Amniotic stem cell (primary cell): ENCODE measurements around the gene FHDC1.
A peak's percentile ranks its signal among the peaks of the same experiment; 100 is the strongest.

ENCODE experiments used
- DNase-seq: peaks from one replicate; lab custom pipeline; 2025; lab: John Stamatoyannopoulos, UW

The FHDC1 gene

DNA sequence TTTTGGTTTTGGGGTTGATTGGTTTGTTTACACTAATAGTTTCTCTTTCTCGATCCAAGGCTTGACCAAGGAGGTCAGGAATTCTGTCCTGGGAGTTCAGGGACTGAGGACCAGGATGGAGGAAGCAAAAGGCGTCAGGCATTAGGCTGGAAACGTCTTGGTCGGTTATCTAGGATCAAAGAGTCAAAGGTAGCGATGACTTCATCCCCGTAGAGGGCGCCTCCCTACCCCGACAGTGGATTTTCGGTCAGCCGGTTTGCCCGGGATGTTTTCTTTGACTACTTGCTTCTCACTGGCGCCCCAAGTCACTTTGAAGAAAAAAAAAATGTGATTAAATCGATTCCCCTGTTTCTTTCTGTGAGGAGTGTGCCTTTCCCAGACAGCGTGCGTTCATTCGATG lies 980 bp upstream of the FHDC1 start:
- DNase-seq = no peak

DNA sequence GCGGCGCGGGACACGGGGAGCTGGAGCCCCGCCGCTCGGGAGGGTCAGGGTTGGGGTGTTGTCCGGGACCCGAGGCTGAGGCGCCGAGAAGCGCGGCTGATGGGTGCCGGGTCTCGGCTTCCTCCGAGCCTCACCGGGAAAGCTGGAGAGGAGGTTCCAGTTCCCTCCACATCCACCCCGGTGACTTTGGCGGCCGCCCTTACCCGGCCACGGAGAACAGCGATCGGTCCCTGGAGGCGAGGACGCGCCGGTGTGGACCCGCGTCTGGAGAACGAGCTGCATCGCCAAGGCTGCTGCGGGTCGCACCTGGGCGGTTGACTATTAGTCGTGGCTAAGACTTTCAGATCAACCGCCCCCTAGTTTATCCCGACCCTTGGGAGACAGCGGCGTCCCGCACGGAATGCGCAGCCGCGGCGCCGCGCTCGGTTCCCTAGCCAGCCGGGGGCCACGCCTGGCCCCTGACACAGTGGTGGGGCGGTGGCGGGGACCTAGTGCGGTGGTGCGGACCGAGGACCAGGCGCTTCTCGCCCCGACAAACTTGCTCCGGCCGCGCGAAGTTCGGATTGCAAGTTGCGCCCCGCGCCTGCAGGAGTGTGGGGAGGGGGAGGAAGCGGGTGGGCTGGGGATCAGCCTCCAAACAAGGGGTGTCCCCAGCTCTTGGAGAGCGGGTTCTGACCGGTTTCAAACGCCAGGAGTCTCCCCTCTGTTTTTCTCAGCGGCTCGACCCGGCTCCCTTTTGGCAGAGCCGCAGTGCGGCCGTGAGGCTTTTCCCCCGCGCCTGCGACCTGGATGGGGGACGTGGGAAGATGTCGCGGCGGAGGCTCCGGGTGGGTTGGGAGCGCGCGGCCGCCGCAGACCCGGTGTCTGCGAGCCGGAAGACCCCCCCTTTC lies 568 bp downstream of the FHDC1 start:
- DNase-seq = no peak

DNA sequence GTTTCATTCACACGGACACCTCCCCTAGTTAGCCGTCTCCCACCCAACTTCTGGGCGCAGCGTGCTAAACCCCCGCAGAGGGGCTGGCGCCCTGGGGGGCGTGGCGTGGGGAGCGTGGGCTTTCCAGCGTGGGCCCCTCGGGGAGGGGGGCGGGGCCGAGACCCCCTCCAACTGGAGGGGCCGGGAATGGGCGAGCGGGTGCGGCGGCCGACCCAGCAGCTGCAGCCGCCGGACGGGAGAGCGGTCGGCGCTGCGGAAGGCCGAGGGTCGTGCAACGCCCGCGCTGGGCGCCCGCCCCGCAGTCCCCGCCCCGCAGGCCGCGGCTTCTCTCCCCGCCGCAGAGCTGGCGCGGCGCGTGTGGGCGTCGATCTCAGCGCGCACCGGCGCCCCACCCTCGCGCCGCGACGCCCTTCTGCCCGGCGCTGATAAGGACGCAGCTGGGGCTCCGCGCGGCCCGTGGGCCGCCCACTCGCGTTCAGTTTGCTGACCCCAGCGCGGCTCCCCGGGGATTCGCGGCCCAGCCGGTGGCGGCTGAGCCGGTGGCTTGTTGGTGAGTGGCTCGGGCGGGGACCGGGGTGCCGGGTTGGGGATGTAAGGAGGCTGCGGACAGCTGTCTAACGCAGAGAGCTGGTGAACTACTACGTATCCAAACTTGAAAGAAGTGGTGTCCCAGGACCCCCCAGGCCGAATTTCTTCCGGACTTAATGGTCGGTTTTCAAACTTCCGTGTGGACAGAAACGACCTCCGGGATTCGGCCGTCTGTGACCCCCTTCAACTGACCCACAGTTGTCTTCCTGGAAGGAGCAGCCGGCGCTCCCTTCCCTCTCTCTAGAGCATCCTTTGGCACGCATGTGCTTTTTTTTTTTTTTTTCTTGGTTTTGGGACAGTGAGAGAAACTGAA lies 1.5 kb downstream of the FHDC1 start:
- DNase-seq = no peak

DNA sequence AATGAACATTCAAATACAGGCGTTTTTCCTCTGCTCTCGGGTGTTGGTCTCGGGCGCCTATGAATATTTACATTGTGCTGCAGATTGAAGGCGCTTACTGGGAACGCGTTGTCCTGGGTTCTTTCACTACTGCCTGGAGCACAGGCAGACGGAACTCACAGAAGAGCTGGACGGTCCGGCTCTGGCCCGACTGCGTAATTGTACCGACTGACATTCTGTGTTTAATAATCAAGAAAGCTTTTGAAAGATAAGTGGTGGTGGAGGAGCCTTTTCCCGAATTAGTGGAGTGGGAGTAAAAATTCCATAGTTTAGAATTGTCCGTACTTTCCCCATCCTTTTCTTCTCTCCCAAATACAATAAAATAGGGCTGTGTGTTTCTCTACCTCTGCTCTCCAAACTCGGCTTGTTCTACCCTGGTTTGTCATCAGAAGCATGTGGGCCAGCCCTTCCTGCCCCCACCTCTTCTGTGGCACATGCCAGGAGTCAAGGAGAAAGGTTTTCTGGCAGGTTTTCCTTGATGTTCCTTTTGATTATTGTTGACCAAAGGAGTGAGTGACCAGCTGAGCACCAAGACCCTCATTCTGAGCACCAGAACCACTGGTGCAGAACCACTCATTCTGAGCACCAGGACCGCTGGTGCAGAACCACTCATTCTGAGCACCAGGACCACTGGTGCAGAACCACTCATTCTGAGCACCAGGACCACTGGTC lies 2.3 kb downstream of the FHDC1 start:
- DNase-seq = no peak

DNA sequence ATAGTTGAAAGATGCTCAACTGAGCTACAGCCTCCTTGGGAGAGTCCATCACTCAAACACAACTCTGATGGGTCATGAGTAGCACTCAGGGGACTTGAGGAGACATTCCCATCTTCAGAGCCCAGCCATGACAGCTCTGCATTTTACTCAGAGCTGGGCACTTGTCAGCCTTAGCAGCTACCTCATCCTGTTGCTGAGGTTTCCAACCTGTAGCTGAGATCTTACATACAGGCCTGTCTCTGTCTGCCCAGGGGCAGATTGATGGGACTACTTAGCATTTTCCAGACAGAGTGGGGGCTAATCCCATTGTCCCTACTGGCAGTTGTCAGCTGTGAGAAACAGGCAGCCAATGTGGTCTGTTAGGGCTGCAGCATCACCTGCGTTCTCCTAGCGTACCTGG lies 3.5 kb downstream of the FHDC1 start:
- no peak for DNase-seq

DNA sequence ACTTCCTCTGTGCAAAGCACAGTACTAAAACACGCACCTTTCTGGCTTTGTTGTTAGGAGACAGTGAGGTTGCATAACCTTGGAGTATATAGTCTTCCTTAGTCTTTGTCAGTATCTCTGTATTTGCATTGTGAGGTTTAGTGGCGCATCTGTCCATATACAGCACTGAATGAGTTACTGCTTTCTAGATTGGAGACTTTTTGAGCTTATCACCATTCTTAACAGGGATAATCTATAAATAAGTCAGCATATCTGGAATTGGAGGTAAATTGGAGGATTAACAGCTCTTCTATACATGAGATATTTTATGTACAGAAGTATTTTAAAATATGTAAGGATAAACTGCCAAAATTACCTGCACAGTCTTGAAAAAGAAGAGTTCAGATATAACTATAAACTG lies 4.3 kb downstream of the FHDC1 start:
- no peak for DNase-seq

DNA sequence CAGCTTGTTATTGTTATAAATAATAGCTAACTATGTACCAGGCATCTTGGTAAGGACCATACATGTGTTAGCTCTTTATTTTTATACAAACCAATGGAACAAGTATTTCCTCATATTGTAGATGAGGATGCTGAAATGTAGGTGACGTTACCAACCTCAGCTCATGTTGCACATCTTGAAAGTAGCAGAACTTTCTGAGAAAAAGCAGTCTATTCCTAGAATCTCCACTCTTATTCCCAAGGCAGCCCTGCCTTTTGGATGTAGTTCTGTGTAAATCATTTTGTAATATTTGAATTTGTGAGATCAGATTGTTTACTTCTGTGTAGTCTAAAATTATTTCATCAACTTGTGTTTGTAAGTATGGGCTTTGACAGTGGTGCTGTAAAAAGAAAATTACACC lies 5.3 kb downstream of the FHDC1 start:
- DNase-seq = no peak

DNA sequence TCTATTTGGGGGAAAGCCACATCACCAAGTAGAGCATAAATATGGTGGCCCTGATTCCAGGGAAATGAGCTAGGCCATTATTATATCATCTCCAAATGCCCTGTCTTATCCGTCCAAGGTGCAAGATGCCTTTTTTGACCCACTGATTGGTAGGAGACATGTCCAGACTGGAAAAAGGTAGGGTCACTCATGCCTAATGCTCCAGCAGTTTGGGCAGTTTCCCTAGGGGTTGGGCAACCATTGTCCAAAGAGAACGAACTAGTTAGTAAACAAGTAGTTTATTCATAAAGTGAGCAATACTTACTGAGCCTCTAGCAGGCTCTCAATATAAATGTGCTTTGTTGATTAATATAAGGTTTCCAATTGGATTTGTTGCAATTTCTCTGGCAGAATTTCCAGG lies 6.2 kb downstream of the FHDC1 start:
- DNase-seq = no peak

DNA sequence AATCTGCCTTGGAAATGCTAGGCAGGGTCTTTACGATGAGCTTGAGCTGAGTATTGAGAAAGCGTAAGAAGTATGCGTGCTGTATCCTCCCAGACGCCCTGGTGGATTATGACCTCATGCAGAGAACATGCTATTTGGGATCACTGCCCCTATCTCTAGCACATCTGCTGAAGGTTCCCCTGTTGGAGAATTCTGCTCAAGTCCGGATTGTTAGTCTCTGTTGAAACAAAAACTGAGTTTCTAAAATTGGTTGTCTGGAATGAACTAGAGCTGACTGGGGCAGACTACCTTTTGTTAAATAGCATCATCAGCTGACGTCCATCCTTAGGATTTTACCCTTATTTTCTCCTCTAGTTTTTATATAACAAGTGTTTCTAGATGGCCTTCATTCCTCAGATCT lies 7.5 kb downstream of the FHDC1 start:
- peak; percentile 33 for DNase-seq

DNA sequence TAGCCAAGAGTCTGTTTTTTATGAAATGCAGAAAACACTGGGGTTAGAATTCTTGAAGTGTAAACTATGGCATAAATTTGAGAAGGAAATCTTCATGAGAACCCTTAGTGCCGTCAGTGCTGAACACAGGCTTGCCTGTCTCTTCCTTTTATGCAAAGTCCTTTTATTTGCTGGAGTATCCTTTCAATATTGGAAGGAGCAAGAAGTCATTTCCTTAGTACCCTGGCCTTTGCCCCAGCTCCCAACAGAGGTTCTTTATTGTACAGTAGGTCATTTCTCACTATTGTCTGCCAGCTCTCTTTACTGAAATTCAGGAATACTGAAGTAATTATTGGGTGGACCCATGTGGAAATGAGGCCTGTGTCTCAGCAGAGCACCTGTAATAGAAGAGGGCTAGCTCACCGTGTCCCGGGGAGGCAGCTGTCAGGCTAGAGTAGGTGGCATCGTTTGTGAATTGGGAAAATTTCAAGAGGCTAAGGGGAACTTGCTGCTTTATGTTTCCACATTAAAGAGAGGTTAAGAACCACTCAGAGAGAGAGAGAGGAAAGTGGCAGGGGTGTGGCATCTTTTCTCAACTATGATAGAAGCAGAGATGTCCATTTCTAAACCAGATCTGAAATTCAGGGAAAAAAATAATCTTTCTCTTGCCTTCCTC lies 8.7 kb downstream of the FHDC1 start:
- no peak for DNase-seq

DNA sequence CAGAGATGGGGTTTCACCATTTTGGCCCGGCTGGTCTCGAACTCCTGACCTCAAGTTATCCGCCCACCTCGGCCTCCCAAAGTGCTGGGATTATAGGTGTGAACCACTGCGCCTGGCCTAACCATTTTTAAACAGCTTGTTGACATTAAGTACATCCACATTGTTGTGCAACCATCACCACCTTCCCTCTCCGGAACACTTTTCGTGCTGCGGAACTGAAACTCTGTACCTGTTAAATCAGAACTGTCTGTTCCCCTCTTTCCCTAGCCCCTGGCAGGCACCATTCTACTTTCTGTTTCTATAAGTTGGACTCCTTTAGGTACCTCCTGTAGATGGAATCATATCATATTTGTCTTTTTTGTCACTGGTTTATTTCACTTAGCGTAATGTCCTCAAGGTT lies 9.5 kb downstream of the FHDC1 start:
- no peak for DNase-seq

DNA sequence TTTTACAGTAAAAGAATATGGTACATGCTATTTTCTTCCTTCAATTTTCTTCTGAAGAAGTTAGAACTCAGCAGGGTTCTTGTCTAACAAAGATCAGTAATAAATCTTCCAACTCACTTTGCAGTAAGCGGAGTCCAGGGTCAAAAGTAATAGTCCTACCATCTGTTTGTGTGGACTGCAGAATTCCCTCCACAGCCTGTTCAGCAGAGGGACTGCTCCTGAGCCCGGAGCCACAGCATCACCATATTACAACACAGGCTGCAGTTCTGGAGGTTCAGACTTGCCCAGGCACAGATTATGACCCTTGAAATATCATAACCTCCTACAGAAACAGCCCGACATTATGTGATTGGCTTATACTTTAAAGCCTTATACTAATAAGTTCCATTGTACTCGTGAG lies 10.3 kb downstream of the FHDC1 start:
- no peak for DNase-seq

DNA sequence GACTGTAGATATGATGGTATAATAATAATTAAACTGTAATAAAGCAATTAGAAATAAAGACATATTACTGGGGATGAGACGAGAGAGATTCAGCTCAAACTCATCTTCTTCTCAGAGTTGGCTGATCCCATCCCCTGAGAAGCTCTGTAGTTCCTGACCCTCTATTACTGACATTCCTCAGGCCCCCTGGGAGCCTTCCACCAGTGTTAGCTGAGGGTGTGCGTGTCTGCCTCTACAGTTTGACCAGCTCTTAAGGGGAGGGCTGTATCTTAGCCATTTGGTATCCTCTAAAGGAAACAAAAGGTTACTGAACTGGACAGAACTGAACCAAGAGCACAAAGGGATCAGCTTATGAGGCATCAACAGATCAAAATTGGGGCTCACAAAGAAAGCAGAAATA lies 11.2 kb downstream of the FHDC1 start:
- DNase-seq = no peak

DNA sequence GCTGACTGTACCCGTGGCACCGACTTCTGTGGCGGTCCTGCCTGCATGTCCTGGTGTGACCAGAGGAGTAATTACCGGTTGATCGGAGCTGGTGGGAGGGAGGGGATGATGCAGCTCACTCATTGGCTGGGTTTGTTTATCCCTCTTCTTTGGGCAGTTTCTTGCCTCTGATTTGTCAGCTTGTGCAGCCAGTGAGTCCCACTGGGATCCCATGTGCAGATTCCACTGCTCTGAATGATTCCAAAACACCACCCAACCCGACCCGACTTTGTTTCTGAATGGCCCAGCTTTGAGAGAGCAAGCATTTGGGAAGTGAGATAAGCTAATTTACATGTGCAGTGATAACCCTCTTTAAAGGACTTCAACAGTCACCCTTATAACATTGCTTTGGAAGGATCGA lies 13.8 kb downstream of the FHDC1 start:
- no peak for DNase-seq

DNA sequence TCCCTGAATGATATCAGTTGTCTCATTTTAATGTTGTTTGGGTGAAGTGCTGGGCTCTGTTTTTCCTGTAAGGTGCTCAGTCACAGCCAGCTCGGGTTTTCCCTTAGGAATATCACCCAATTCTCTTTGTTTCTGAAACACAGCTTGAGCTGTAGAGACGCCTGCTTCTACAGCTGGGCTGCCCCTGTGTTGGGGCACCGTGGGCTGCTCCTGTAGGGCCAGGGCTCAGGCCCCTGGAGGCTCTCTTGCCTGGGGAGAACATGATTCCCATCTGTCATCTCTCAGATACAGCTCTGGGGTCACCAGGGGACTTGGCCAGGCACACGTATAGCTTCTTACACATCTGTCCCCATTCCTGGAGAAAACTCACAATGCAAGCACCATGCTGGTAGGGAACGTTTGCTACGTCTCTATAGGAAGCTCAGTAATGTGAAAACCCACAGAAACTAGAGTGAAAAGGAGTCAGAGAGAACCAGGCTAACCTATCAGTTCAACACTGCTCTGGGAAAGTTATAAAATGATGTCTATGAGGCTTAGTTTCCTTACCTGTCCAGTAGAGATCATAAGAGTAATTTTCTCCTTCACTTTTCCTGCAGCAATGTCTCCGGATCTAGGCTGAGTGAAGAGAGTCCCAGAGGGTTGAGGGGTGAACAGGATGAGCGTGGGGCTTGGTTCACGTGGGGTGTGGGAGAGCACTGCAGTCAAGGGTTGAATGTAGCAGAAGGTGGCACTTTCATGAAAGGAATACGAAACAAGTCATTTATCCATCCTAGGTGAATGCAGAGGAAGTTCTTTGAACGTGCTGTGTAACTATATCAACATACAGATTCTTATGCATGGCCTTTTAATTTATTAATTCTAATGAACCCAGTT lies 14.5 kb downstream of the FHDC1 start:
- DNase-seq = no peak

DNA sequence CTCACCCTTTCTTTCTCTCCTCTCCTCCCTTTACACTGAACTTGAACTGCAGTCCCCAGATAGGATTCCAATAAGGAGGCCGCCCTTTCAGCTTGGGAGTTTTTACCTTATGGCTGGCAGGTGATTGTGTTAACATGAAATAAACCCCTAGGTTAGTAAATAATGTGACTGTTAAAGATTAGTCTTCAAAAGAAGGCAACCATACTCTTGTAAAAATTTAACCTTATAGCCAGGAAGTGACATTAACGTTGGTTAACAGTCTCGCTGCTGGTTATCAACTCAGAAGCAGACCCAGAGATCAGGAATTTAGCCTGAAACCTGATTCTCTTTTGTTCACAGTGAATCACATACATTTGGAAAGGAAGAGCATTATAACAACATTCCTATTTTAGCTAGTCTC lies 15.2 kb downstream of the FHDC1 start:
- DNase-seq = no peak

DNA sequence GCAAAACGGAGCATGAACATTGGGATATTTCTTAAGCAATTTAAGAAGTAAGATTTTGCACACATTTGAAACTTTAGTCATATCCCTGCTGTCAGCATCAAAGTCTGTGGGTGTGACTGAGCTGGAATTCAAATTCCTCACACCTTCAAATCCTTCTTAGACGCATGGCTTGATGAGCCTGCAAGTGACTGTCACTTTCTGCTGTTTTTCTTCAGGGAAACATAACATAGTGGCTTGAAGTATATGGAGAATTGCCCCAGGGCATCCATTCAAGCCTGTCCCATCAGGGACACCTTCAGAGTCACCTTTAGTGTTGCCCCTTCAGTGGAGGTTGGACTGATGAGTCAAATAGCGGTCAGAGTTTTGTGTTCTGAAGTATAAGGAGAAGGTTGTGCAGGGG lies 17.4 kb downstream of the FHDC1 start:
- DNase-seq = no peak

DNA sequence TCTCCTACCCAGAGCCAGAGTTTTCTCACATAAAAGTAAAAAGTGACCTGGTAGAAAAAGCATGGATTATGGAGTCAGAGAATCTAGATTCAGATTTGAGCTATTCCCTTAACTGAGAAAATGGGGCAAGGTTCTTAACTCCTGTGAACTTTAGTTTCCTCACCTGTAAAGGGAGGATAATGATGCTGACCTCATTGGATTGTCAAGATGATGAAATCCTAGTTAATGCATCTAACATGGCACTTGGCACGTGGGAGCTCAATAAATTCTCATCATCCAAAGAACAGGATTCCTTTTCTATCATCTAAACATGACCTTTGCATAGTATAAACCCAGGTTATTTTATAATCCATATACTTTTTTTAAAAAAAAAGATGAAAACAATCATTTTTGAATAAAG lies 18.6 kb downstream of the FHDC1 start:
- DNase-seq = no peak

DNA sequence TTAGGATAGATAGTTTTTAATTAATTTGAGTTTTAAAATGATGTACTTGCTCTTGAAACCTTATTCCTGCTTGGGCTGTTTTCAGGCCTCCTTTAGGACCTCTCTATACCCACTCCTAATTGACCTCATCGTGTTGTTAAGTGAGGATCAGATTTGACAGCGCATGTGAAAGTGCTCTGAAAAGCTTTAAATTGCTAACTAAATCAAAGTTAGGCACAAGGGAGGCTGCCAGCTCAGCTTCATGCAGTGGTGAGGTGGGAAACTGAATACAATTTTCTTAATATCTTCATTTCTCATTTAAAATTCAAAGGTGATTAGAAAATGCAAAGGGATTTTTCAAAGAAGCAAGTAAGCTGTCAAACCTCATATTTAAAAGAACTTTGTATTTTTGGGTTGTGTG lies 20.0 kb downstream of the FHDC1 start:
- no peak for DNase-seq

DNA sequence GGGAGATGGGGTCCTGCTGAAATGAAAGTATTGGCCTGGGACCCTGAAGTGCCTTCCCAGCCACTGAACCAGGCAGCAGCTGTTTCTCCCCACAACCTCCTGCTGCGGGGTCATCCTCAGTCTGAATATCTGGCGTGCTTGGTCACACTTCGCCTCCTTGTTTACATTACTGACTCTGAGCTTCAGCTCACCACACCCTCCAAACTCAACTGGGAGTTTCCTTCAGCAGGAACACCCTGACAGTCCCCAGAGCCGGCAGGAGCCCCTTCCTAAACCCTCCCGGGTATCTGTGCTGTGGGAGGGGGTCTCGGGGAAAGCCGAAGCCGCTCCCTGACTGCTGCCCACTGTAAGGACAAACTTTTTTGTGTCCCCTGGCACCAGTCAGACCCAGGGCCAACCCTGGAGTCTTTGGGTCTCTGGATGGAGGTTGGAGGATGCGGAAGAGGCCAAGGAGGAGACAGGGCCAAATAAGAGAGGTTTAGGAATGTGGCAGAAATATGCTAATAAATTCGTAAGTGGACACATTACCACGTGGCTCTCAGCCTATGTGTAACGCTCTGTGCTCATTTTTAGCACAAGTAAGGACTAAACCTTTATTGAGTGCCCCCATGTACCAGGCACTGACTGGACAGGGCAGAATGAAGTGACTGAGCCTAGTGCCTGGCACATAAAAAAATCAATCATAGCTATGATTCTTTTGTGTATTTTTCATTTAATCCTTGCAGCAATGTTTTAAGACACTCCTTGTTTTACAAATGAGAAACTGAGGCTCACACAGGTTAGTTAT lies 20.7 kb downstream of the FHDC1 start:
- DNase-seq = no peak
